Natural killer cell (primary cell): ENCODE results near the gene PDE2A. TPM values are rescaled to one million over a fixed set of nuclear protein-coding genes. Genes with fewer than 3 reads are reported as not detected.

Experiments used
- ATAC-seq, 3 donors: fragments of 150-1000 bp in 2 of 3; fragments of 200-7000 bp in 1 of 3; cut with Tn5 transposase; 1 replicate in 1 of 3; 2 replicates in 2 of 3; pipeline ENCODE4 v1.10.0; 2021; ENCODE audit warnings: mild to moderate bottlenecking in 2 of 3, moderate library complexity in 2 of 3
- DNase-seq, 2 donors: peaks; one replicate each; pipeline versions ENCODE4 v3.0.0 to v3.0.0-alpha.2; 2013 to 2021; ENCODE audit warnings: mixed read lengths in 1 of 2
- H3K27ac ChIP-seq: one replicate; pipeline ENCODE4 v1.5.1; 2013; ENCODE audit warnings: mild to moderate bottlenecking, low read length
- H3K27me3 ChIP-seq: one replicate; pipeline ENCODE4 v1.6.1; 2013; ENCODE audit warnings: low read length; ENCODE audit not compliant: control insufficient read depth, insufficient read depth
- H3K36me3 ChIP-seq: one replicate; pipeline ENCODE4 v1.6.1; 2013; ENCODE audit warnings: low read length; ENCODE audit not compliant: control insufficient read depth, insufficient read depth
- H3K4me1 ChIP-seq: one replicate; pipeline ENCODE4 v1.6.1; 2013; ENCODE audit warnings: low read length; ENCODE audit not compliant: control insufficient read depth, insufficient read depth
- H3K4me3 ChIP-seq: one replicate; pipeline ENCODE4 v1.5.1; 2013; ENCODE audit warnings: low read length
- H3K9me3 ChIP-seq: one replicate; pipeline ENCODE4 v1.6.1; 2013; ENCODE audit warnings: low read length; ENCODE audit not compliant: control insufficient read depth, insufficient read depth
- H3K27ac Mint-ChIP-seq, 2 donors: one replicate each; pipeline ENCODE4 v1.8.0; 2022; ENCODE audit warnings: mild to moderate bottlenecking in 2 of 2, mixed read lengths in 2 of 2, moderate library complexity in 1 of 2
- H3K27me3 Mint-ChIP-seq, 2 donors: one replicate each; pipeline ENCODE4 v1.8.0; 2022; ENCODE audit warnings: low read depth in 2 of 2, mixed read lengths in 2 of 2
- H3K36me3 Mint-ChIP-seq: one replicate; pipeline ENCODE4 v1.8.0; 2022; ENCODE audit warnings: mixed read lengths
- H3K4me1 Mint-ChIP-seq, 2 donors: one replicate each; pipeline ENCODE4 v1.8.0; 2022; ENCODE audit warnings: mixed read lengths in 2 of 2
- H3K4me3 Mint-ChIP-seq: one replicate; pipeline ENCODE4 v1.8.0; 2022; ENCODE audit warnings: mild to moderate bottlenecking, moderate library complexity, mixed read lengths
- H3K9me3 Mint-ChIP-seq, 2 donors: one replicate each; pipeline ENCODE4 v1.8.0; 2022; ENCODE audit warnings: mixed read lengths in 2 of 2
- CTCF ChIP-seq: fragments of 200-600 bp; IDR thresholded peaks from one replicate; pipeline ENCODE4 v1.8.0; 2022; ENCODE audit warnings: antibody characterized with exemption
- WGBS: methylation state at CpG from one replicate; pipeline ENCODE4 v1.1.7; 2013; ENCODE audit warnings: missing lambda C conversion rate; ENCODE audit not compliant: insufficient coverage; 5-methylcytosine and 5-hydroxymethylcytosine counted together
- intact Hi-C: fragments of 100-400 bp; cut with micrococcal nuclease; formaldehyde crosslinking; loops from one replicate; pipeline ENCODE4 v1.14.2; 2022
- total RNA-seq, 4 donors: library from RNA; stranded (reverse); fragments of 120-200 nt in 1 of 4; gene quantifications; one replicate each; pipeline versions ENCODE4 v1.2.3 to v1.2.4, GENCODE V29; 2013 to 2022

Gene PDE2A
- total RNA-seq, 3 donors from 2014 or later (not counting 1 experiment from before 2014, with no cell fraction given): 8.7 to 11.9 (median 9.0) TPM

- H3K27ac Mint-ChIP-seq: no peak overlapping the region
- H3K36me3 ChIP-seq: no peaks in the 10 kb centered on the region
- H3K27ac ChIP-seq: no peak overlapping the region
- TF ChIP-seq CTCF: no peak
- H3K27me3 Mint-ChIP-seq: peaks cover 16 to 24% of the 10 kb centered on the region in 2 donors
- H3K36me3 Mint-ChIP-seq: no peaks in the 10 kb centered on the region
- peaks cover 0 to 8% of the 10 kb centered on the region in 2 donors for H3K4me1 Mint-ChIP-seq
- H3K4me3 Mint-ChIP-seq: no peak overlapping the region
- no peaks in the 10 kb centered on the region for H3K9me3 ChIP-seq
- H3K4me3 ChIP-seq: no peak overlapping the region
- ATAC-seq (no peak), DNase-seq (no peak)
- intact Hi-C loops: no loop called here
- whole genome bisulfite sequencing: 41% methylated on average over 6 of the region's 6 CpGs
- H3K4me1 ChIP-seq: peaks cover 27% of the 10 kb centered on the region
- H3K9me3 Mint-ChIP-seq: no peaks in the 10 kb centered on the region
- no peaks in the 10 kb centered on the region for H3K27me3 ChIP-seq
Observed at GRCh38 chr11:72614381-72614780, 59.8 kb downstream of the PDE2A start.

- DNase-seq (peak in 1 of 2 donors; percentile 20), ATAC-seq (peak; percentile 12 to 66 (median 59))
- no peaks in the 10 kb centered on the region for H3K36me3 Mint-ChIP-seq
- no peaks in the 10 kb centered on the region for H3K36me3 ChIP-seq
- H3K27ac Mint-ChIP-seq: no peak overlapping the region
- H3K9me3 ChIP-seq: no peaks in the 10 kb centered on the region
- H3K27me3 Mint-ChIP-seq: peaks cover 16 to 24% of the 10 kb centered on the region in 2 donors
- TF ChIP-seq CTCF: no peak
- H3K27ac ChIP-seq: no peak overlapping the region
- H3K9me3 Mint-ChIP-seq: no peaks in the 10 kb centered on the region
- H3K4me1 ChIP-seq: peaks cover 27% of the 10 kb centered on the region
- no peaks in the 10 kb centered on the region for H3K27me3 ChIP-seq
- peaks cover 0 to 12% of the 10 kb centered on the region in 2 donors for H3K4me1 Mint-ChIP-seq
- intact Hi-C loops: no loop called here
- no peak overlapping the region for H3K4me3 ChIP-seq
- WGBS: 10% methylated on average over 7 of the region's 7 CpGs
- no peak overlapping the region for H3K4me3 Mint-ChIP-seq
Observed at GRCh38 chr11:72613977-72614376, 60.2 kb downstream of the PDE2A start.

GRCh38 chr11:72613450-72613849 lies 60.8 kb downstream of the PDE2A start:
- no peak overlapping the region for H3K4me3 ChIP-seq
- peaks cover 16 to 23% of the 10 kb centered on the region in 2 donors for H3K27me3 Mint-ChIP-seq
- H3K9me3 Mint-ChIP-seq: no peaks in the 10 kb centered on the region
- H3K36me3 Mint-ChIP-seq: no peaks in the 10 kb centered on the region
- no peaks in the 10 kb centered on the region for H3K9me3 ChIP-seq
- no peaks in the 10 kb centered on the region for H3K27me3 ChIP-seq
- H3K36me3 ChIP-seq: no peaks in the 10 kb centered on the region
- no peak for DNase-seq
- intact Hi-C loops: no loop called here
- no peak overlapping the region for H3K27ac Mint-ChIP-seq
- no peak overlapping the region for H3K4me3 Mint-ChIP-seq
- no peak for ATAC-seq
- peaks cover 0 to 12% of the 10 kb centered on the region in 2 donors for H3K4me1 Mint-ChIP-seq
- H3K27ac ChIP-seq: no peak overlapping the region
- TF ChIP-seq CTCF: no peak
- 73% methylated on average over 10 of the region's 10 CpGs for whole genome bisulfite sequencing
- H3K4me1 ChIP-seq: peaks cover 31% of the 10 kb centered on the region

DNA sequence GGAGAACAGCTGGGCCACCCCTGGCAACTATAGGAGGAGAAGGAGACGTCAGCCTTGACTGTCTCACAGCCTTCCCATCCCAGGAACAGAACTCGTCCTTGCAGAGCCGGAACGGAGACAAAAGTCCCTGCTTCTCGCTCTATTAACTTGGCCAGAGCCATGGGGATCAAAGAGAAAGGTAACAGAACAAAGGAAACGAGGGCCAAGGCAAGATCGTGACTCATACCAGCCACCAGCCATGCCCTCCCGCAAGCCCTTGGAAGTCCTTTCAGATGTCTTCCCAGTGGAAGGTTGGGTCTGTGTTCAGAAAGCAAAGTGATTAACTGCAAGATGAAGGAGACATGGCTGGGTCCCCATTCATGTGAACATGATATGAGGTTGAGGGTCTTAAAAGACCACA lies 64.7 kb downstream of the PDE2A start:
- no peak for TF ChIP-seq CTCF
- H3K27me3 Mint-ChIP-seq: peaks cover 15 to 22% of the 10 kb centered on the region in 2 donors
- Histone ChIP-seq H3K4me3 (no peak overlapping the region), H3K4me1 (peaks cover 37% of the 10 kb centered on the region), H3K27ac (no peak overlapping the region), H3K27me3 (no peaks in the 10 kb centered on the region), H3K9me3 (no peaks in the 10 kb centered on the region), H3K36me3 (no peaks in the 10 kb centered on the region)
- intact Hi-C loops: no loop called here
- 76% methylated on average over 8 of the region's 8 CpGs for WGBS
- DNase-seq (no peak), ATAC-seq (no peak)
- H3K36me3 Mint-ChIP-seq: no peaks in the 10 kb centered on the region
- no peak overlapping the region for H3K27ac Mint-ChIP-seq
- no peaks in the 10 kb centered on the region for H3K9me3 Mint-ChIP-seq
- H3K4me1 Mint-ChIP-seq: peaks cover 0 to 12% of the 10 kb centered on the region in 2 donors
- no peak overlapping the region for H3K4me3 Mint-ChIP-seq
